ENCODE results near the gene CLTCL1.

Gene CLTCL1

DNA sequence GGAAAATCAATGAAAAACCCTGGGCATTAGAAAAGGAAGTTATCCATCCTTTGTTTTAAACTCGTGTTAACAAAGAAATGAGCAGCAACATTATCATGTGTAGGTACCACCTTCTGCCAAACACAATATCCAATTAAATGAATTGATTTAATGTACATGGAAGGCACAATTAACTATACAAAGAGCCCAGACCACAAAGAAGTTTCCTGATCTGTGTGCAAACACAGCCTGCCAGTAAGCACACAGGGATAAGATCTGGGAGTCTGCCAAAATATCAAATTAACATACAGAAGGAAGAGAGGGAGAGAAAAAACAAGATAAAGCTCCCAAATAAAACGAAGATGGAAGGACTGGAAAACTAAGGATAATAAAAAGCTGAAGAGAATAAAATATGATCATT is 58.9 kb downstream of the CLTCL1 start:
- Histone ChIP-seq H3K9me3 (no peaks in the 10 kb centered on the region), H3K4me3 (ENCODE audit: low read depth in 1 of 2, low read length in 1 of 2) (no peak overlapping the region), H3K4me1 (ENCODE audit: control insufficient read depth in 1 of 2, insufficient read depth in 1 of 2, low read depth in 1 of 2, low read length in 1 of 2) (no peaks in the 10 kb centered on the region), H3K36me3 (peaks cover 92% of the 10 kb centered on the region), H3K27ac (no peak overlapping the region), H3K27me3 (no peaks in the 10 kb centered on the region)
- TF ChIP-seq CTCF (IDR thresholded peaks at IDR 0.05) = no peak

DNA sequence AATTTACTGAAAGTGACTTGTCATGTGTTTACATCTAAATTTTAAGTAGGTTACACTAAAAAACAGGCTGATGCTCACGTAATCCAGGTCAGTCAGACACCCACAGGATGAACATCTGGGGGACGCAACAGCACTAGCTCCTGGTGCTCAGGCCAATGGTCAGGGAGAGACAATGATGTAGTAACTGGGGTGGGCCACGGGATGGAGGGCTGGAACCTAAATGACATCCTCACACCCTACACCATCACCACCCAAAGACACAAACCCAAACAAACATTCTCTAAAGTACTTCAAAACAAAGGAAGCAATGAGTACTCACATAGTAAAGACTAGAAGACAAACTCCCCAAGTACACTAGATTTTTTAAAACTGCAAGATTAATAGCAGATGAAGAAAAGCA is 59.5 kb downstream of the CLTCL1 start:
- Histone ChIP-seq H3K4me1 (ENCODE audit: control insufficient read depth in 1 of 2, insufficient read depth in 1 of 2, low read depth in 1 of 2, low read length in 1 of 2) (no peaks in the 10 kb centered on the region), H3K36me3 (peaks cover 89% of the 10 kb centered on the region), H3K27ac (no peak overlapping the region), H3K4me3 (ENCODE audit: low read depth in 1 of 2, low read length in 1 of 2) (no peak overlapping the region), H3K9me3 (no peaks in the 10 kb centered on the region), H3K27me3 (no peaks in the 10 kb centered on the region)
- TF ChIP-seq CTCF (IDR thresholded peaks at IDR 0.05) = no peak

- no peak for TF ChIP-seq CTCF (IDR thresholded peaks at IDR 0.05)
- H3K36me3 ChIP-seq = peaks cover 95% of the 10 kb centered on the region
- H3K4me3 ChIP-seq (ENCODE audit: low read depth in 1 of 2, low read length in 1 of 2) = no peak overlapping the region
- peak overlapping the region; percentile 29 for H3K27ac ChIP-seq
- H3K4me1 ChIP-seq (ENCODE audit: control insufficient read depth in 1 of 2, insufficient read depth in 1 of 2, low read depth in 1 of 2, low read length in 1 of 2) = no peaks in the 10 kb centered on the region
- H3K27me3 ChIP-seq = no peaks in the 10 kb centered on the region
- no peaks in the 10 kb centered on the region for H3K9me3 ChIP-seq
These were observed 61.9 kb downstream of the CLTCL1 start for GRCh38 chr22:19229600-19229999.

GRCh38 chr22:19228179-19228578 is 63.3 kb downstream of the CLTCL1 start:
- Histone ChIP-seq H3K36me3 (peaks cover 95% of the 10 kb centered on the region), H3K27me3 (no peaks in the 10 kb centered on the region), H3K4me3 (ENCODE audit: low read depth in 1 of 2, low read length in 1 of 2) (no peak overlapping the region), H3K4me1 (ENCODE audit: control insufficient read depth in 1 of 2, insufficient read depth in 1 of 2, low read depth in 1 of 2, low read length in 1 of 2) (no peaks in the 10 kb centered on the region), H3K9me3 (no peaks in the 10 kb centered on the region), H3K27ac (no peak overlapping the region)
- no peak for TF ChIP-seq CTCF (IDR thresholded peaks at IDR 0.05)

DNA sequence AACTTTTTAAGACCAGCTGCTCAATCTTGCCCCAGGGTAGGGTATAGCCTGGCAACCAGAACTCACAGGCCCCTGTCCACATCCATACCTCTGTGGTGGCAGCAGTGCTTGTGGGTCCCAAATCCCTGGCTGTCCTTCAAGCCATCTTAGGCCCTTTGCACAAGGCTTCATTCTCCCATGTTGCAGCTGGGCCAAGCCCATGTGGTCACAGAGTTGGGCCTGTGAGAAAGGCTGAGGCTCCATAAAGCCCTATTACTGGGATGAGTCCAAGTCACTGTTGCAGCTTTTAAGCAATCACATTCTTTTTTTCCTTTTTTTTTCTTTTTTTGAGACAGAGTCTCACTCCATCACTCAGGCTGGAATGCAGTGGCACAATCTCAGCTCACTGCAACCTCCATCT is 65.1 kb downstream of the CLTCL1 start:
- H3K36me3 ChIP-seq = peaks cover 96% of the 10 kb centered on the region

More for the DNA sequence above, 65.1 kb downstream of the CLTCL1 start:
- no peaks in the 10 kb centered on the region for H3K4me1 ChIP-seq (ENCODE audit: control insufficient read depth in 1 of 2, insufficient read depth in 1 of 2, low read depth in 1 of 2, low read length in 1 of 2)
- H3K27ac ChIP-seq = no peak overlapping the region
- H3K27me3 ChIP-seq = no peaks in the 10 kb centered on the region
- H3K4me3 ChIP-seq (ENCODE audit: low read depth in 1 of 2, low read length in 1 of 2) = no peak overlapping the region
- no peak for TF ChIP-seq CTCF (IDR thresholded peaks at IDR 0.05)
- H3K9me3 ChIP-seq = no peaks in the 10 kb centered on the region

All from neutrophil (primary cell).